ENCODE results near the gene MUCL3.

MUCL3 gene

DNA sequence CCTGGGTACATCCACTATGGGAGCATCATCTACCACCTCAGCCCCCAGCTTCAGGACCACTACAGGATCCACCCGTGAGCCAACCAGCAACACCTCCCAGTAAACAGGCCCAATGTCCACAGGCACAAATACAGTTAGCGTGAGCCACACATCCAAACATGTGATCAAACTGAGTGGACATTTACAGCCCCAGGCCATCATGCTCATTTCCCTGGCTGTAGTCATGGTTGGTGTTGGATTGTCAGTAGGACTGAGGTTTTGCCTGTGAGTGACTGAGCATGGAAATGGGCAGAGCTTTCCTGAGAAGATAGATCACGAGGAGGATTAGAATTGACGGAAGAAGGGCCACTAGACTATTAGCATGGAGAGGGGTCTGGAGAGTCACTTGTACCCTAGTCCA is 32.0 kb downstream of the MUCL3 start:
- no peak overlapping the region for H3K4me3 ChIP-seq
- no peaks in the 10 kb centered on the region for H3K9me3 ChIP-seq (ENCODE audit: low read depth, low read length)
- H3K27ac ChIP-seq = no peak overlapping the region
- no peak overlapping the region for H3K9ac ChIP-seq (ENCODE audit: insufficient read length)
- TF ChIP-seq FOXP2 (optimal IDR thresholded peaks at IDR 0.05; ENCODE audit: control extremely low read depth, extremely low read length, insufficient read depth) = no peak
- TF ChIP-seq POLR2AphosphoS5 (IDR thresholded peaks at IDR 0.05; ENCODE audit: borderline replicate concordance, low read depth, low read length) = no peak
- TF ChIP-seq EZH2 (IDR thresholded peaks at IDR 0.05) = no peak
- H3K36me3 ChIP-seq (ENCODE audit: insufficient read depth, low read length) = no peaks in the 10 kb centered on the region
- DNase-seq (ENCODE audit: low read depth, low spot score) = no peak

DNA sequence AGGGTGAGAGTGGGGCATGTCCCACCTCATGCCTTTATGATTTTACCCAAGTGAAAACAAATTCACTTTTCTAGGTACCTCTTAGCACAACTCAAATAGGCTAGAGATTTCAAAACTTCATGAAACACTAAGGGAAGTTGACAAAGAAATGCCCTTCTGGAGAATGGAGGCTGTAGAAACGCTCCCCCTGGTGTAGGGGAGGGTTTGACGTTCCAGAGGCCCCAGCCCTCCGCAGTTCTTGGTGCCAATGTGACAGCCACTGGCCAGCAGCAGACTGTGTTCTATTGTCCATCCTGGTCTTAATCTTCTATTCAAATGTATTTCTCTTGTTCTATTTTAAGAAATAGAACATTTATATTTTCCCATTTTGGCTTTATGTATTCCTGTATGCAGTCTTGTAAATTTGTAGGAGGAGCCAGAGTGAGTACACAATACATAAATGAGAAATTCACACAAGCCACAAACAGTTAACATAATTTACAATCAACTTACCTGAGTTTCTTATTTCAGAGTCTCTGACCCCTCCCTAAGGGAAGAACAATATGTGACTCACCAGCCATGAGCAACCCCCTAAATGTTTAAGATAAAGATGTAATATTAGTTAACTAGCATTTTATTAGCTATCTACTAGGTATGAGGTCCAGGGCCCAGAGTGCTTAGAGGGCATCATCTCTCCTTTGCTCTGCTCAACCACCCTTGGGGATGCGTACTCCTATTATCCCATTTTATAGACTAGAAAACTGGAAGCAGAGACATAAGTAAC is 33.9 kb downstream of the MUCL3 start:
- Histone ChIP-seq H3K9ac (ENCODE audit: insufficient read length) (no peak overlapping the region), H3K27ac (no peak overlapping the region), H3K9me3 (ENCODE audit: low read depth, low read length) (no peaks in the 10 kb centered on the region), H3K4me3 (no peak overlapping the region), H3K36me3 (ENCODE audit: insufficient read depth, low read length) (no peaks in the 10 kb centered on the region)
- TF ChIP-seq POLR2AphosphoS5 (IDR thresholded peaks at IDR 0.05; ENCODE audit: borderline replicate concordance, low read depth, low read length) = no peak
- no peak for TF ChIP-seq EZH2 (IDR thresholded peaks at IDR 0.05)
- no peak for TF ChIP-seq FOXP2 (optimal IDR thresholded peaks at IDR 0.05; ENCODE audit: control extremely low read depth, extremely low read length, insufficient read depth)
- DNase-seq (ENCODE audit: low read depth, low spot score) = no peak

DNA sequence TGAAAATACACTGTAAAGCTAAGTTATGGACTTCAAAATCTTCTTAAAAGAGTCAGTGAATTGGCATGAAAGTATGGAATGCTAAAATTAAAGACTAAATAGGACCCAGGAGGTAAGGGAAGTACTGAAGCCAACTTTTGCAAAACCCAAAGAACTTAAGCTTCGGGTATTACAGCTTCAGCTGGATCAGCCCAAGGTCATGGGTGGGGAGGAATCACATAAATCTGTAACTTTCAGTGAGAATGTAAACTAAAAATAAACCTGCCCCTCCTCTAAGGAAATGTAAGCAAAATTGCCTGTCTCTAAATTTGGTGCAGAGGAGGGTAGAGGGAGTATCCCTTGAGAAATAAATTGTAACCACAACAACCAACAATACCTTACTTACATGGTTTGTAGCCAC is 38.4 kb downstream of the MUCL3 start:
- Histone ChIP-seq H3K9ac (ENCODE audit: insufficient read length) (no peak overlapping the region), H3K27ac (no peak overlapping the region), H3K4me3 (no peak overlapping the region), H3K36me3 (ENCODE audit: insufficient read depth, low read length) (no peaks in the 10 kb centered on the region), H3K9me3 (ENCODE audit: low read depth, low read length) (no peaks in the 10 kb centered on the region)
- no peak for DNase-seq (ENCODE audit: low read depth, low spot score)
- TF ChIP-seq FOXP2 (optimal IDR thresholded peaks at IDR 0.05; ENCODE audit: control extremely low read depth, extremely low read length, insufficient read depth) = no peak
- TF ChIP-seq POLR2AphosphoS5 (IDR thresholded peaks at IDR 0.05; ENCODE audit: borderline replicate concordance, low read depth, low read length) = no peak
- TF ChIP-seq EZH2 (IDR thresholded peaks at IDR 0.05) = no peak

DNA sequence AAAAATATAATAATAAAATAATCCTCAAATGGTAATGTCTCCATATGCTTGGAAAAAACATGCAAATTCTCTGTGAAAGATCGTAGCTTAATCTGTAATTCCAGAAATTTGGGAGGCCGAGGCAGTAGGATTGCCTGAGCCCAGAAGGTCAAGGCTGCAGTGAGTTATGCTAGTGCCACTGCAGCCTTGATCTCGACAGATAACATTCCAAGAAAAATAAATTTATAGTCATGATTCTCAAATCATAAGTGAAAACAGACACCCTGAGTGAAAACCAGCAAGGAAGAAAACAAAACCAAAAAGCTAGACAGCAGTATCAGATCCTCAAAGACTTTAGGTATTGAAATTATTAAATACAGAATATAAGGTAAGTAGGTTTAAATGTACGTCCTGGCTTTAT is 38.9 kb downstream of the MUCL3 start:
- Histone ChIP-seq H3K36me3 (ENCODE audit: insufficient read depth, low read length) (no peaks in the 10 kb centered on the region), H3K27ac (no peak overlapping the region), H3K9ac (ENCODE audit: insufficient read length) (no peak overlapping the region), H3K4me3 (no peak overlapping the region), H3K9me3 (ENCODE audit: low read depth, low read length) (no peaks in the 10 kb centered on the region)
- DNase-seq (ENCODE audit: low read depth, low spot score) = no peak
- TF ChIP-seq FOXP2 (optimal IDR thresholded peaks at IDR 0.05; ENCODE audit: control extremely low read depth, extremely low read length, insufficient read depth) = no peak
- TF ChIP-seq EZH2 (IDR thresholded peaks at IDR 0.05) = no peak
- TF ChIP-seq POLR2AphosphoS5 (IDR thresholded peaks at IDR 0.05; ENCODE audit: borderline replicate concordance, low read depth, low read length) = no peak

DNA sequence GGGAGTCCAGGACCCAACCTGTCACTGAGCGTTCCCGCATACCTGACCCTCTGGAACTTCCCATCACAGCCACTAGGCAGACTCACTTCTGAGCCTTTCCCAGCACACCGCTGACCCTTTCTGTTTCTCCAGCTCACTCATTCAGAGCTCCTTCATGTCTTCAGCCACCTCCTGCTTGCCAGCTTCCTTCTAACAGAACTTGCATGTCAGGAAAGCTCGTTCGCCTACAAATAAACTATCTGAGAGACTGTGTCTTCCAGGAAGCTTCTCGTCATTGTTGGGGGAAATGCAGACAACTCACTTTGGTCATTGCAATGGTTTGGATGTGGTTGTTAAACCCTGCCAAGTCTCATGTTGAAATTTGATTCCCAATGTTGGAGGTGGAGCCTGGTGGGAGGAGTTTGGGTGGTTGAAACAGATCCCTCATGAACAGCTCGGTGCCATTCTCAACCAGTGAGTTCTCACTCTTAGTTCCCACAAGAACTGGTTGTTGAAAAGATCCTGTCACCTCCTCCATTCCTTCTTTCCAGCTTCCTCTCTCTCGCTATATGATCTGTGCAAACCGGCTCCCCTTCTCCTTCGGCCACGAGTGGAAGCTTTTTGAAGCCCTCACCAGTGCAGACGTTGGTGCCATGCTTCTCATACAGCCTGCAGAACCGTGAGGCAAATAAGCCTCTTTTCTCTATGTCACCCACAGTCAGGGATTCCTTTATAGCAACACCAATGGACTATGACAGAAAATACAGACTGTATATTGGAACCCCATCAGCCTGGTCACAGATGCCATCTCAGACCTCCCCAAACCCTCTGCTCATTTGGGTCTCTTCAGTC is 41.4 kb downstream of the MUCL3 start:
- no peak for DNase-seq (ENCODE audit: low read depth, low spot score)
- Histone ChIP-seq H3K4me3 (peak overlapping the region; percentile 62), H3K9ac (ENCODE audit: insufficient read length) (no peak overlapping the region), H3K9me3 (ENCODE audit: low read depth, low read length) (no peaks in the 10 kb centered on the region), H3K27ac (no peak overlapping the region), H3K36me3 (ENCODE audit: insufficient read depth, low read length) (no peaks in the 10 kb centered on the region)
- TF ChIP-seq EZH2 (IDR thresholded peaks at IDR 0.05) (no peak), POLR2AphosphoS5 (IDR thresholded peaks at IDR 0.05; ENCODE audit: borderline replicate concordance, low read depth, low read length) (no peak), FOXP2 (optimal IDR thresholded peaks at IDR 0.05; ENCODE audit: control extremely low read depth, extremely low read length, insufficient read depth) (no peak)

DNA sequence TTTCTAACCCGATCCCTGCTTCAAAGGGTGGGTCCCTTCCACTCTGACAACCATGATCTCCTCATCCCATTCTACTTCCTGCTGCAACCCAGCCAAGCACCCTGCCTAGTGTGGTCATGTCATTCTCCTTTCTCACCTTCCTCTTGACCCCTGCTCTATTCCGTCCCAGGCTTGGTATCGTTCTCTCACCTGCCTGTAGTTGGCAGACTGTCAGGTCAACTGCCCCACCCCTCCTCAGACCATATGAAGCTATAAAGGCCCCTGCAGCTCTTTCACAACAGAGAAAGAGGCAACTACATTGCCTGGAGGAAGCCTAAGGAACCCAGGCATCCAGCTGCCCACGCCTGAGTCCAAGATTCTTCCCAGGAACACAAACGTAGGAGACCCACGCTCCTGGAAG is 42.7 kb downstream of the MUCL3 start, which contains the start of gene MUC21:
TSS of gene MUC21 (plus strand) at position 280 of the 400 bp plus-strand sequence. CDS start 241 bp downstream, outside the sequence.
- Histone ChIP-seq H3K27ac (no peak within 1 kb of the TSS), H3K9me3 (ENCODE audit: low read depth, low read length) (no peaks in the 10 kb centered on the region), H3K4me3 (peak within 1 kb of the TSS; percentile 62; the same call in 1 of the 2 replicates), H3K36me3 (ENCODE audit: insufficient read depth, low read length) (no peaks in the 10 kb centered on the region), H3K9ac (ENCODE audit: insufficient read length) (no peak within 1 kb of the TSS)
- DNase-seq (ENCODE audit: low read depth, low spot score) = no peak
- TF ChIP-seq EZH2 (IDR thresholded peaks at IDR 0.05) = no peak
- TF ChIP-seq POLR2AphosphoS5 (IDR thresholded peaks at IDR 0.05; ENCODE audit: borderline replicate concordance, low read depth, low read length) = no peak
- TF ChIP-seq FOXP2 (optimal IDR thresholded peaks at IDR 0.05; ENCODE audit: control extremely low read depth, extremely low read length, insufficient read depth) = no peak

DNA sequence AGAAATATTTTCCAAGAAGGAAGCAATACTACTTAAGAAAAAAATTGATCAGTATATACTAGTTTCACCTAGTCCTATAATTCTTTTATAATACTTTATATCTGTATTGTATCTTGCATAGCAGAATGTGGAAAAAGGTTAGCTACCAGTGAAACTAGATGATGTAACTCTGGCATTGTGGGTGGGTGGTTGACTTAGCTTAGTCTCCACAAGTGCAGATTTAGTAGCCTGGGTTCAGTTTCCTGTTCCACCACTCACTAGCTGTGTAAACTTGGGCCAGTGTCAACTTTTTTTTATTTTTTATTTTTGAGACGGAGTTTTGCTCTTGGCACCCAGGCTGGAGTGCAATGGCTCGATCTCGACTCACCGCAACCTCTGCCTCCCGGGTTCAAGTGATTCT is 44.7 kb downstream of the MUCL3 start:
- no peak for DNase-seq (ENCODE audit: low read depth, low spot score)
- H3K9ac ChIP-seq (ENCODE audit: insufficient read length) = no peak overlapping the region
- H3K9me3 ChIP-seq (ENCODE audit: low read depth, low read length) = no peaks in the 10 kb centered on the region
- 0 out of 2 replicates have a peak overlapping the region, but pooled peaks have one; percentile 46 for H3K27ac ChIP-seq
- TF ChIP-seq FOXP2 (optimal IDR thresholded peaks at IDR 0.05; ENCODE audit: control extremely low read depth, extremely low read length, insufficient read depth) = no peak
- TF ChIP-seq POLR2AphosphoS5 (IDR thresholded peaks at IDR 0.05; ENCODE audit: borderline replicate concordance, low read depth, low read length) = no peak
- no peak for TF ChIP-seq EZH2 (IDR thresholded peaks at IDR 0.05)
- H3K36me3 ChIP-seq (ENCODE audit: insufficient read depth, low read length) = no peaks in the 10 kb centered on the region
- H3K4me3 ChIP-seq = no peak overlapping the region

DNA sequence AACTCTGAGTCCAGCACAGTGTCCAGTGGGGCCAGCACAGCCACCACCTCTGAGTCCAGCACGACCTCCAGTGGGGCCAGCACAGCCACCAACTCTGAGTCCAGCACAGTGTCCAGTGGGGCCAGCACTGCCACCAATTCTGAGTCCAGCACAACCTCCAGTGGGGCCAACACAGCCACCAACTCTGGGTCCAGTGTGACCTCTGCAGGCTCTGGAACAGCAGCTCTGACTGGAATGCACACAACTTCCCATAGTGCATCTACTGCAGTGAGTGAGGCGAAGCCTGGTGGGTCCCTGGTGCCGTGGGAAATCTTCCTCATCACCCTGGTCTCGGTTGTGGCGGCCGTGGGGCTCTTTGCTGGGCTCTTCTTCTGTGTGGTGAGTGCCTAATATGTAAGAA is 46.5 kb downstream of the MUCL3 start:
- H3K9ac ChIP-seq (ENCODE audit: insufficient read length) = no peak overlapping the region
- no peak for TF ChIP-seq FOXP2 (optimal IDR thresholded peaks at IDR 0.05; ENCODE audit: control extremely low read depth, extremely low read length, insufficient read depth)
- TF ChIP-seq POLR2AphosphoS5 (IDR thresholded peaks at IDR 0.05; ENCODE audit: borderline replicate concordance, low read depth, low read length) = no peak
- no peak for TF ChIP-seq EZH2 (IDR thresholded peaks at IDR 0.05)
- H3K4me3 ChIP-seq = no peak overlapping the region
- no peaks in the 10 kb centered on the region for H3K9me3 ChIP-seq (ENCODE audit: low read depth, low read length)
- H3K36me3 ChIP-seq (ENCODE audit: insufficient read depth, low read length) = no peaks in the 10 kb centered on the region
- DNase-seq (ENCODE audit: low read depth, low spot score) = no peak
- H3K27ac ChIP-seq = no peak overlapping the region

All from SK-N-MC (cell line).